ENCODE measurements around the gene RASSF6. TPM values are rescaled to one million over a fixed set of nuclear protein-coding genes. Genes with fewer than 3 reads are reported as not detected.

RASSF6 gene
- total and polyA plus RNA-seq, 2 of the 8 experiments (the other 6 are each of a cell fraction or from before 2014, with no cell fraction given), result 0.03 to 0.28 TPM

Small RNA genes within 50 kb of the gene (small RNA-seq; reads per million reads assigned to genes)
- not detected for gene AC074250.1 (ENCODE audit: insufficient read depth)

Other genes starting within 250 kb of the RASSF6 start
- gene ALB, start 216.1 kb downstream of the RASSF6 start, total RNA-seq (2021; fragmentation: NEBNext Ultra II Directional; extraction: Animal tissue kit (Norgen Biotek cat#: 25700)), result not detected in 2 replicates
- 0.12 and 0.13 TPM in 2 replicates for gene ALB, start 216.1 kb downstream of the RASSF6 start, polyA plus RNA-seq (2011; rRNA removed)
- gene AFP, start 184.2 kb downstream of the RASSF6 start, total RNA-seq (2021; fragmentation: NEBNext Ultra II Directional; extraction: Animal tissue kit (Norgen Biotek cat#: 25700)), result 9.9 and 10.4 TPM in 2 replicates
- 3.4 and 6.1 TPM in 2 replicates for gene AFP, start 184.2 kb downstream of the RASSF6 start, polyA plus RNA-seq (2011; rRNA removed)
- gene AFM, start 138.7 kb downstream of the RASSF6 start, total RNA-seq (2021; fragmentation: NEBNext Ultra II Directional; extraction: Animal tissue kit (Norgen Biotek cat#: 25700)), result not detected in 2 replicates
- gene AFM, start 138.7 kb downstream of the RASSF6 start, polyA plus RNA-seq (2011; rRNA removed), result not detected in 2 replicates
- gene CXCL8, start 120.1 kb upstream of the RASSF6 start, total RNA-seq (2021; fragmentation: NEBNext Ultra II Directional; extraction: Animal tissue kit (Norgen Biotek cat#: 25700)), result not detected in 2 replicates
- gene CXCL8, start 120.1 kb upstream of the RASSF6 start, polyA plus RNA-seq (2011; rRNA removed), result not detected in 2 replicates
- gene CXCL6, start 216.2 kb upstream of the RASSF6 start, total RNA-seq (2021; fragmentation: NEBNext Ultra II Directional; extraction: Animal tissue kit (Norgen Biotek cat#: 25700)), result 7.6 and 8.0 TPM in 2 replicates
- 6.3 and 10.2 TPM in 2 replicates for gene CXCL6, start 216.2 kb upstream of the RASSF6 start, polyA plus RNA-seq (2011; rRNA removed)
- not detected in 2 replicates for gene PF4V1, start 232.9 kb upstream of the RASSF6 start, total RNA-seq (2021; fragmentation: NEBNext Ultra II Directional; extraction: Animal tissue kit (Norgen Biotek cat#: 25700))
- not detected in 2 replicates for gene PF4V1, start 232.9 kb upstream of the RASSF6 start, polyA plus RNA-seq (2011; rRNA removed)
- 0.69 and 0.80 TPM in 2 replicates for gene CXCL1, start 249.0 kb upstream of the RASSF6 start, total RNA-seq (2021; fragmentation: NEBNext Ultra II Directional; extraction: Animal tissue kit (Norgen Biotek cat#: 25700))
- 0.77 and 1.2 TPM in 2 replicates for gene CXCL1, start 249.0 kb upstream of the RASSF6 start, polyA plus RNA-seq (2011; rRNA removed)

Measured in H1 (cell line).